ENCODE data around the gene DOP1A.

DOP1A gene

GRCh38 chr6:83198486-83199172 lies 131.2 kb downstream of the DOP1A start:
- Mint-ChIP-seq H3K27me3 (ENCODE audit: low read depth) (no peaks in the 10 kb centered on the region), H3K9me3 (no peaks in the 10 kb centered on the region), H3K36me3 (ENCODE audit: low read depth) (peaks cover 10% of the 10 kb centered on the region), H3K4me1 (peaks cover 18% of the 10 kb centered on the region), H3K27ac (no peak overlapping the region), H3K4me3 (no peak overlapping the region)
- TF ChIP-seq, protein P1, sequence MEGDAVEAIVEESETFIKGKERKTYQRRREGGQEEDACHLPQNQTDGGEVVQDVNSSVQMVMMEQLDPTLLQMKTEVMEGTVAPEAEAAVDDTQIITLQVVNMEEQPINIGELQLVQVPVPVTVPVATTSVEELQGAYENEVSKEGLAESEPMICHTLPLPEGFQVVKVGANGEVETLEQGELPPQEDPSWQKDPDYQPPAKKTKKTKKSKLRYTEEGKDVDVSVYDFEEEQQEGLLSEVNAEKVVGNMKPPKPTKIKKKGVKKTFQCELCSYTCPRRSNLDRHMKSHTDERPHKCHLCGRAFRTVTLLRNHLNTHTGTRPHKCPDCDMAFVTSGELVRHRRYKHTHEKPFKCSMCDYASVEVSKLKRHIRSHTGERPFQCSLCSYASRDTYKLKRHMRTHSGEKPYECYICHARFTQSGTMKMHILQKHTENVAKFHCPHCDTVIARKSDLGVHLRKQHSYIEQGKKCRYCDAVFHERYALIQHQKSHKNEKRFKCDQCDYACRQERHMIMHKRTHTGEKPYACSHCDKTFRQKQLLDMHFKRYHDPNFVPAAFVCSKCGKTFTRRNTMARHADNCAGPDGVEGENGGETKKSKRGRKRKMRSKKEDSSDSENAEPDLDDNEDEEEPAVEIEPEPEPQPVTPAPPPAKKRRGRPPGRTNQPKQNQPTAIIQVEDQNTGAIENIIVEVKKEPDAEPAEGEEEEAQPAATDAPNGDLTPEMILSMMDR (IDR thresholded peaks at IDR 0.05; ENCODE audit: unreplicated experiment in 3 of 3) = no peak

DNA sequence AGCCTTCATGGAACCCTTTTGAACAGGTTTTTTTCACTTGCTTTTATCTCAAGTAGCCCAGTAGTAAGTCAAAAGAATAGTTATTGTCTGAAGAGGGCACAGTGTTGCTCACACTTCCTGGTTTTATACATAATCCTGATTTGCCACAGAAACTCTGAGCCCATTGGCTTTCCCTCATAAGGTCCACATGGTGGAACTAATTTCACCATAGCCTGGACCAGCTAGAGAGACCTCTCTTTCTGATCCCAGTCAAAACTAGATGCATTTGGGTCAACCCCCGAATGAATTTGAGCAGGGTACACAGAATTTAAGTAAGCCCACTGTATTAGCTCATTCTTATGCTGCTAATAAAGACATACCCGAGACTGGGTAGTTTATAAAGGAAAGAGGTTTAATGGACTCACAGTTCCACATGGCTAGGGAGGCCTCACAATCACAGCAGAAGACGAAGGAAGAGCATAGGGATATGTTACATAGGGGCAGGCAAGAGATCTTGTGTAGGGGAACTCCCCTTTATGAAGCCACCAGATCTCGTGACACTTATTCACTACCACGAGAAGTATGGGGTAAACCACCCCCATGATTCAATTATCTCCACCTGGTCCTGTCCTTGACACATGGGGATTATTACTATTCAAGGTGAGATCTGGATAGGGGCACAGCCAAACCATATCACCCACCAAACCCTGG lies 131.8 kb downstream of the DOP1A start:
- no peak overlapping the region for H3K4me3 Mint-ChIP-seq

GRCh38 chr6:83199863-83200225 lies 132.4 kb downstream of the DOP1A start:
- TF ChIP-seq, protein P1 (IDR thresholded peaks at IDR 0.05; ENCODE audit: unreplicated experiment in 3 of 3) = no peak
- Mint-ChIP-seq H3K36me3 (ENCODE audit: low read depth) (peaks cover 10% of the 10 kb centered on the region), H3K27me3 (ENCODE audit: low read depth) (no peaks in the 10 kb centered on the region), H3K4me3 (no peak overlapping the region), H3K9me3 (no peaks in the 10 kb centered on the region), H3K27ac (no peak overlapping the region), H3K4me1 (peaks cover 8% of the 10 kb centered on the region)

More for the DNA sequence above, 131.8 kb downstream of the DOP1A start:
- Mint-ChIP-seq H3K9me3 (no peaks in the 10 kb centered on the region), H3K27me3 (ENCODE audit: low read depth) (no peaks in the 10 kb centered on the region), H3K36me3 (ENCODE audit: low read depth) (peaks cover 10% of the 10 kb centered on the region), H3K27ac (no peak overlapping the region), H3K4me1 (peaks cover 13% of the 10 kb centered on the region)
- TF ChIP-seq, protein P1 (IDR thresholded peaks at IDR 0.05; ENCODE audit: unreplicated experiment in 3 of 3) = no peak

DNA sequence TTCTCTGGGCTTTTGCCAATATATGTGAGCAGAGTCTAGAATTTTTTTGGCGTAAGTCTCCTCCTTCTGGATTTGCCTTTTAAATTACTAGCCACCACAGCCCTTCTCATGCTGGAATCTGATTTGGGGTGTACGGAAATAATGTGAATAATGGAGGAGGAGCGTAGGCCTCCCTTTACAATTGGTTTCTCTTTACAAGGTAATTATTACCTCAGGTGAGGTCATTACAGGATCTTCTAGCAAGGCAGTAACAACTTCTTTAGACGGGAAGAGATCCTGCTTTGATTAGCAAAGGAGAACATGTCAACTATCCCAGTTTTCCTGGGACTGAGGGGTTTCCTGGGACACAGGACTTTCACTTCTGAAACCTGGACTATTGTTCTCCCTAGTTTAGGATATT lies 134.6 kb downstream of the DOP1A start:
- Mint-ChIP-seq H3K9me3 (peaks cover 9% of the 10 kb centered on the region), H3K27me3 (ENCODE audit: low read depth) (no peaks in the 10 kb centered on the region), H3K27ac (peak overlapping the region in 1 of 3 experiments; percentile 54), H3K4me1 (peaks cover 4% of the 10 kb centered on the region), H3K36me3 (ENCODE audit: low read depth) (peaks cover 5% of the 10 kb centered on the region), H3K4me3 (no peak overlapping the region)
- TF ChIP-seq, protein P1 (IDR thresholded peaks at IDR 0.05; ENCODE audit: unreplicated experiment in 3 of 3) = no peak

GRCh38 chr6:83215131-83216047 lies 147.9 kb downstream of the DOP1A start:
- peak overlapping the region in 2 of 3 experiments; percentile 24 to 42 for H3K27ac Mint-ChIP-seq
- no peak overlapping the region for H3K4me3 Mint-ChIP-seq
- peaks cover 6% of the 10 kb centered on the region for H3K27me3 Mint-ChIP-seq (ENCODE audit: low read depth)
- H3K4me1 Mint-ChIP-seq = peaks cover 9% of the 10 kb centered on the region
- TF ChIP-seq, protein P1 (IDR thresholded peaks at IDR 0.05; ENCODE audit: unreplicated experiment in 3 of 3) = peak; percentile 78 to 89 (median 87)
- H3K36me3 Mint-ChIP-seq (ENCODE audit: low read depth) = no peaks in the 10 kb centered on the region
- no peaks in the 10 kb centered on the region for H3K9me3 Mint-ChIP-seq
